ENCODE results near the gene PHKG2. TPM values are rescaled to one million over a fixed set of nuclear protein-coding genes. Genes with fewer than 3 reads are reported as not detected.
A peak's percentile ranks its signal among the peaks of the same experiment; 100 is the strongest.

Gene PHKG2
- total RNA-seq, 1 donor from 2014 or later = 42.4 TPM

DNA sequence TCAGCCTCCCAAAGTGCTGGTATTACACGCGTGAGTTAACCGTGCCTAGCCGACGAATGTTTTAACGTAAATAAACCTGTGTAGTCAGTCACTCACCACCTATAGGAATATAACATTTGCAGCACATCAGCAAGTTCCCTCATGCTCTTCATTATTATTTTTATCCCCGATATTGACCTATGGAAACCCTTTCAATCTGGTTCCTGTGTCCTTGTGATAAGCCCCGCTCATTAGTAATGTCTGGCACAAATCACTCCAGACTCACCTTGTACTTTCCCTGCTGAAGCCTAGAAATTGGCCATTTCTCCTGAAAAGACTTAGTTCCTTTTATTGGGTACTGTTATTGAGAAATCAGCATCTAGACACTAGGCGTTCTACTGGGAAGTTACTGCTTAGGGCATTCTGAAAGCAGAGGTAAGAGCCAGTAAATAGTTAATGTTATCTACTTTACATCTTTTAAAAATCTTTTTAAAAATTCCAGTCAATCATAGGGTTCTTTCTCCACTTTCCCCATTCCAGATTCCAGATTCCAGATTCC, 1.5 kb upstream of the PHKG2 start:
- H3K27ac Mint-ChIP-seq = peak overlapping the region; percentile 89
- H3K4me1 Mint-ChIP-seq (ENCODE audit: unreplicated experiment) = no peaks in the 10 kb centered on the region
- H3K9me3 Mint-ChIP-seq = no peaks in the 10 kb centered on the region
- no peak for DNase-seq (ENCODE audit: extremely low spot score, unreplicated experiment)
- no peaks in the 10 kb centered on the region for H3K27me3 Mint-ChIP-seq
- TF ChIP-seq CTCF (conservative IDR thresholded peaks at IDR 0.05) = no peak
- H3K36me3 Mint-ChIP-seq = peaks cover 20% of the 10 kb centered on the region
- no peak overlapping the region for H3K4me3 Mint-ChIP-seq

DNA sequence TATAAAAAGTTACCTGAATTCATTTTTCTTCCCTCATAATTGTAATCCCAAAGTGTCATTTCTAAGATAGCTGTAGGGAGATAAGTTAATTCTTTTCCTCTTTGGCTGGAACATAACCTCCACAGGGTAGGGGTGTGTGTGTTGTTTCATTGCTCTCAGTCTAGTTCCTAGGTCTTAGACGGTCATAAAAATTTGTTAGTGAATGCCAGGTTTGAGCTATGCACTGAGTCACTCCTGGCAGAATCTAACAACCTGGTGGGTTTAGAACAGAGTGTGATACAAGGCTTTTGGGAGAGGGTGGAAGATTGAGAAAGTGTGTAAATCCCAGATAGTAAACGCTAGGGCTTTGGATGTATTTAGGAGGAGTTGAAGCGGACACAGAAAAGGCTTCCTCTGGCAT, 894 bp upstream of the PHKG2 start:
- H3K27ac Mint-ChIP-seq = peak overlapping the region; percentile 89
- no peaks in the 10 kb centered on the region for H3K9me3 Mint-ChIP-seq
- no peaks in the 10 kb centered on the region for H3K4me1 Mint-ChIP-seq (ENCODE audit: unreplicated experiment)
- no peak for TF ChIP-seq CTCF (conservative IDR thresholded peaks at IDR 0.05)
- peaks cover 14% of the 10 kb centered on the region for H3K36me3 Mint-ChIP-seq
- peak overlapping the region; percentile 94 for H3K4me3 Mint-ChIP-seq
- no peaks in the 10 kb centered on the region for H3K27me3 Mint-ChIP-seq
- DNase-seq (ENCODE audit: extremely low spot score, unreplicated experiment) = no peak

DNA sequence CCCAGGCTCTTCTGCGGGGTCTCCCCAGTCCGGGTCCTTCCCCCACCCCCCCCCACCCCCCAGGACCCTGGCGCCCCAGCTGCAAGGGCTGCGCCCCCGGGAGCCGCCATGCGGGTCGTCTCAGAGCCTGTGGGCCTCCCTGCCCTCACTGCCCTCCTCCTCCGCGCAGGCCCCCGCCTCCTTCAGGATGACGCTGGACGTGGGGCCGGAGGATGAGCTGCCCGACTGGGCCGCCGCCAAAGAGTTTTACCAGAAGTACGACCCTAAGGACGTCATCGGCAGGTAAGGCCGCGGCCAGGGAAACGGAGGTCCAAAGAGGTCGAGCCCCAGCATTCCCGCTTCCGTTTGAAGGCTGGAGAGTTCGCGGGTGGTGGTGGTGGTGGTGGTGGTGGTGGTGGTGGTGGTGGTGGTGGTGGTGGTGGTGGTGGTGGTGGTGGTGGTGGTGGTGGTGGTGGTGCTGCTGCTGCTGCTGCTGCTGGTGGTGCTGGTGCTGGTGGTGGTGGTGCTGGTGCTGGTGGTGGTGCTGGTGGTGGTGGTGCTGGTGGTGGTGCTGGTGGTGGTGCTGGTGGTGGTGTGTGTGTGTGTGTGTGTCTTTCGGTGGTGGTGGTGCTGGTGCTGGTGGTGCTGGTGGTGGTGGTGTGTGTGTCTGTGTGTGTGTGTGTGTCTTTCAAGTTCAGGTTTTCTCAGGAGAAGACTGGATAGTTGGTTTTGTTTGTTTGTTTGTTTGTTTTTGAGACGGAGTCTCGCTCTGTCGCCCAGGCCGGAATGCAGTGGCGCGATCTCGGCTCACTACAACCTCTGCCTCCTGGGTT, 615 bp downstream of the PHKG2 start:
- no peaks in the 10 kb centered on the region for H3K4me1 Mint-ChIP-seq (ENCODE audit: unreplicated experiment)
- H3K36me3 Mint-ChIP-seq = peaks cover 10% of the 10 kb centered on the region
- H3K4me3 Mint-ChIP-seq = peak overlapping the region; percentile 94
- H3K9me3 Mint-ChIP-seq = no peaks in the 10 kb centered on the region
- no peak for DNase-seq (ENCODE audit: extremely low spot score, unreplicated experiment)
- H3K27ac Mint-ChIP-seq = peak overlapping the region; percentile 77
- H3K27me3 Mint-ChIP-seq = no peaks in the 10 kb centered on the region
- TF ChIP-seq CTCF (conservative IDR thresholded peaks at IDR 0.05) = no peak

DNA sequence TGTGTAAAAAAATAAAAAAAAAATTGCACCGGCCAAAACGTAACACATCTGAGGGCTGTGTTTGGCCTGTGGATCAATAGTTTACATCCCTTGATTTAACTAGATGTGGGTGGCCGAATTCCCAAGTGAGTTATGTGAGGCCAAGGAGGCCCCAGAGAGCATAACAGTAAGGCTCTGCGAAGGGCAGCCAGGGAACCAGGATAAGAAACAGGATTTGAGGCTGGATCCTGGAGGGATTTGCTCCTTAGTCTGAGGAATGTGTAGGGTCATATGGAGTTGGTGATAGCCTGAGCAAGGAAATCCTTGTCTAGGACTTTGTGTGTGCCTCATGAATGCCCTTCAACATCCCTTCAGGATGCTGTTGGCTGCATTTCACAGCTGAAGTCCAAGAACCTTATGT, 2.0 kb downstream of the PHKG2 start:
- Mint-ChIP-seq H3K4me3 (peak overlapping the region; percentile 94), H3K36me3 (peaks cover 6% of the 10 kb centered on the region), H3K4me1 (ENCODE audit: unreplicated experiment) (no peaks in the 10 kb centered on the region), H3K9me3 (no peaks in the 10 kb centered on the region), H3K27ac (no peak overlapping the region), H3K27me3 (no peaks in the 10 kb centered on the region)
- DNase-seq (ENCODE audit: extremely low spot score, unreplicated experiment) = no peak
- TF ChIP-seq CTCF (conservative IDR thresholded peaks at IDR 0.05) = no peak

DNA sequence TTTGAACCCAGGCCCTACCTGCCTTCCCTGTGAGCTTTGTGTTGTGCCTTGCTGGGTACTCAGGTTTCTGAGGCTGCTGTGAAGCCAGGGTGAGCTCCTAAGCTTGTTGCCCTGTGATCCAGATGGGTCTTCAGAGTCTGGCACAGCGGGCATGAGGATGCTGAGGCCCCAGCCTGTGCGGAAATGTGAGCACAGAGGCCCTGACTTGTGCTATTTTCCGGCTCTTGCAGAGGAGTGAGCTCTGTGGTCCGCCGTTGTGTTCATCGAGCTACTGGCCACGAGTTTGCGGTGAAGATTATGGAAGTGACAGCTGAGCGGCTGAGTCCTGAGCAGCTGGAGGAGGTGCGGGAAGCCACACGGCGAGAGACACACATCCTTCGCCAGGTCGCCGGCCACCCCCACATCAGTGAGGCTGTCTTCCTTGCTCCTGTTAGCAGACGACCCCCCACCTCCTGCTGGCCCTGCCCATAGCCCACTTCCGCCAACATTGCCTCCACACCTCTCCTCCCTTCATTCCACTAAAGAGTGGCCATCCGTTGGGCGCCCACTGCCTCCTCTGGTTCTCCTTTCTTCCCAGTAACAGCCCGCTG, 2.7 kb downstream of the PHKG2 start:
- DNase-seq (ENCODE audit: extremely low spot score, unreplicated experiment) = no peak
- Mint-ChIP-seq H3K4me3 (peak overlapping the region; percentile 94), H3K27ac (peak overlapping the region; percentile 53), H3K4me1 (ENCODE audit: unreplicated experiment) (no peaks in the 10 kb centered on the region), H3K9me3 (no peaks in the 10 kb centered on the region), H3K36me3 (peaks cover 8% of the 10 kb centered on the region), H3K27me3 (no peaks in the 10 kb centered on the region)
- TF ChIP-seq CTCF (conservative IDR thresholded peaks at IDR 0.05) = no peak

Measured in type B pancreatic cell (in vitro differentiated cells).